ES-I3 (cell line): Measurements from ENCODE around the gene BCHE.
"Not testable (repeated sequence)": the region's sequence is repeated elsewhere in the genome, so short reads cannot be mapped to it uniquely, and the experiment has no call there.

Source experiments
- H3K36me3 ChIP-seq: 2 replicates; pipeline ENCODE4 v1.6.1; 2013; ENCODE audit warnings: mild to moderate bottlenecking, low read length, control low read depth, moderate library complexity; ENCODE audit not compliant: insufficient read depth
- H3K4me1 ChIP-seq: 2 replicates; pipeline ENCODE4 v1.6.1; 2013; ENCODE audit warnings: mild to moderate bottlenecking, control low read depth, low read length; ENCODE audit not compliant: insufficient read depth
- H3K9ac ChIP-seq: 2 replicates; pipeline ENCODE4 v1.6.1; 2013; ENCODE audit warnings: low read depth, mild to moderate bottlenecking, low read length, moderate library complexity
- H3K9me3 ChIP-seq: 2 replicates; pipeline ENCODE4 v1.6.1; 2013; ENCODE audit warnings: mild to moderate bottlenecking, low read length, moderate library complexity; ENCODE audit not compliant: control insufficient read depth, insufficient read depth

The BCHE gene

DNA sequence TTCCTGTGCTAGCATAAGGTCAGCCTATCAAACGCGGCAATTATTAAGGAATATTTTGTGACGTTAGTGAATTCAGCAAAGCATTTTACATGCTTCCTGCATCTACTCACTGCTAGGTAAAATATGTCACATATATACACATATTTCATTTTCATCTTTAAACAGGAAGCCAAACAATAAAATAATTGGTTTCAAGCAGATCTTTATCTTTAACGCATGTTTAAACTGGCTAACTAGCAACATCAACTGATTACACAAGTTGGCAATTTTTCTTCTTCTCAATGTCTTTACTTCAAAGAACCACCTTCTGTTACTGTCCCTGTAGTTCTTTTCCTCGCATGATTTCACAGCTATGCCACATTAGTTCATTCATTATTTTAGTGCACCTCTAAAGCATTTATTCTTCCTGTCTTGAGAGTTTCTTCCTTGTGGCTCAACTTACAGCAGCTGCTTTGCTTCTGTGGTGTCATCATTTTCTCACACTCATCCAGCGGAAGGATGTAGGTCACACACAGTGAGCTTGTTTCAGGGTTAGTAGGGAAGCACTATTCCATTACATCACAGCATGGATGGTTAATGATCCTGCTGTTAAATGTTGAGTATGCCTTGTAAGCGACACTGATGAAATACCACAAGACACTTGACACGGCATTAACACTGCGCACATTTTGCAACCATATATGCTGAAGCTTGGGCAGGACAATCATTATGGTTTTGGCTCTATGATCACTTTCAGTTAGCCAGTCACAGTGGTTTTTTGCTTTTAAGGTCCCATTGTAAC, 2.3 kb upstream of the BCHE start:
- Histone ChIP-seq H3K9ac (no peak overlapping the region), H3K9me3 (no peaks in the 10 kb centered on the region), H3K4me1 (no peaks in the 10 kb centered on the region; the same call in 1 of the 2 replicates), H3K36me3 (no peaks in the 10 kb centered on the region)

- H3K9me3 ChIP-seq, result no peaks in the 10 kb centered on the region
- H3K4me1 ChIP-seq, result no peaks in the 10 kb centered on the region; the same call in 1 of the 2 replicates
- no peaks in the 10 kb centered on the region for H3K36me3 ChIP-seq
- H3K9ac ChIP-seq, result no peak overlapping the region
Measured at GRCh38 chr3:165837801-165838200, 578 bp upstream of the BCHE start.

GRCh38 chr3:165835431-165835830, 1.8 kb downstream of the BCHE start:
- Histone ChIP-seq H3K4me1 (no peaks in the 10 kb centered on the region; the same call in 1 of the 2 replicates), H3K9ac (no peak overlapping the region), H3K36me3 (no peaks in the 10 kb centered on the region), H3K9me3 (no peaks in the 10 kb centered on the region)

DNA sequence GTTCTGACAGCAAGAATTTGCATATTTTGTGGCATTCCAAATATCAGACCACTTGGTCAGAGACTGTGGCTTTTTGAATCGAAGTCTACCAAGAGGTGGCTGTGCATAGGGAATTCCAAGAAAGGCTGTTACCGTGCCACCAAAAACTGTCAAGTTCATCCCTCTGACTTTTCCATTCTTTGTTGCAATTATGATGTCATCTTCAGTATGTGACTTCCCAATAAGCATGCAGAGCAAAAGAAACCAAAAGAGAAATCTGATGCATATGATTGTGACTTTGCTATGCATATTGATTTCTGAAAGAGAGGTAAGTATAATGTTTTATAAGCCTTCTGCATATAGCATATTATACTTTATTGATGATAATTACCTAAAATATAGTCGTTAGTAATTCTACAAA, 6.5 kb downstream of the BCHE start:
- Histone ChIP-seq H3K36me3 (no peaks in the 10 kb centered on the region), H3K9ac (no peak overlapping the region), H3K9me3 (no peaks in the 10 kb centered on the region), H3K4me1 (no peaks in the 10 kb centered on the region)

DNA sequence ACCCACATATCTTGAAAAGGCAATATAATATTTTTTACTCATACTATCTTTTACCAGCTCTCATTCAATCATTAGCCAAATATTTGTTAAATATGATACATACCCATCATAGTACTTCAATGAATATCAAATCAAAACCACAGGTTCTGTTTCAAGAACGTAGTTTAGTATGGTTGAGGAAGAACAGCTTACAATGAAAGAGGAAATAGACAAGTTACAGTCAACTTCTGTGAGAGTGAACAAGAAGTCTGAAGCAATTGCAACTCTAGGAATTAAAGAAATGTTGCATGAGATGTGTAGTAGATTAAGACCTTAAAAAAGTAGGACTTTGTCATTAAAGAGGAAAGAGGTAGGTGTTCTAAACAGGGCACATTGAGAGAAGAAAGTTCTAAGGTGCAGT, 9.3 kb downstream of the BCHE start:
- H3K36me3 ChIP-seq, result no peaks in the 10 kb centered on the region
- H3K9me3 ChIP-seq, result no peaks in the 10 kb centered on the region
- no peak overlapping the region for H3K9ac ChIP-seq
- no peaks in the 10 kb centered on the region for H3K4me1 ChIP-seq

DNA sequence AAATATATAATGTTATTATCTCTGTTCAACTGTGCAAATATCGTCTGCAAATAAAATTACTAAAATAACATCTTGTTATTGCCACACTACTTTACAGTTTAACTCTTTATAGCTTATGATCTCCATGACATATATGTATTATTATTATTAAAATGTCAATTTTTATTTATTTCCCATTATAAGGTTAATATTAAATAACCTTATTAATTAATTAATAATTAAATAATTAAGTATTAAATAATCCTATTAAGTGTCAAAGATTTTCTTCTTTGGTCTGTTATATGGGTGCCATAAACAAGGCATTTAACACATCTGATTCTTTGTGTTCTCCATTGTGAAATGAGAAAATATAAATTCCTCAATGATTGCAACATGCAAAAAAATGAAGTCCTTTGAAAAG, 10.0 kb downstream of the BCHE start:
- Histone ChIP-seq H3K36me3 (no peaks in the 10 kb centered on the region), H3K9me3 (no peaks in the 10 kb centered on the region), H3K9ac (no peak overlapping the region), H3K4me1 (no peaks in the 10 kb centered on the region)

GRCh38 chr3:165820671-165821123, 16.5 kb downstream of the BCHE start:
- H3K9ac ChIP-seq, result no peak overlapping the region
- no peaks in the 10 kb centered on the region for H3K36me3 ChIP-seq
- H3K4me1 ChIP-seq, result no peaks in the 10 kb centered on the region
- H3K9me3 ChIP-seq, result no peaks in the 10 kb centered on the region

DNA sequence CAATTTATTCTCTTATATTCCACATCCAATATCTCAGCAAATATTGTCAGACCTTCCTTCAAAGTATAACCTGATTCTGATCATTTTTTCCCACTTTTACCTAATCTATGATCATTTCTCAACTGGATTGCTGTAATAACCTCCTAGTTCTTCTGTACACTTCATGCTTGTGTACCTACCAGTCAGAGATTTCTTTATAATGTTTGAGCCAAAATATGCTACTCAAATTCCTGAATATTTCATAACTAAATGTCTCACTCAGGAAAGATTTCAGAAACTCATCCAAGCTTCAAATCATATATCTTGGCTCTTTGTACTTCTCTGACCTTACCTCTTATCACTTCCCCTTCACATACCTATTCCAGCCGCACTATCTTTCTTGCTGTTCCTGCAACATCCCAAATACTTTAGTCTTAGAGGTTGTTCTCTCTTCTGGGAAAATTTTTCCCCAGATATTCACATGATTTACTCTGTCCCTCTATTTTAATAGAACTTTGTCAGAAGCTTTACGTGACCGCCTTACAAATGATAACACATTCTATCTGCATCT, 20.0 kb downstream of the BCHE start:
- Histone ChIP-seq H3K9me3 (no peaks in the 10 kb centered on the region), H3K9ac (no peak overlapping the region), H3K36me3 (no peaks in the 10 kb centered on the region), H3K4me1 (no peaks in the 10 kb centered on the region)

DNA sequence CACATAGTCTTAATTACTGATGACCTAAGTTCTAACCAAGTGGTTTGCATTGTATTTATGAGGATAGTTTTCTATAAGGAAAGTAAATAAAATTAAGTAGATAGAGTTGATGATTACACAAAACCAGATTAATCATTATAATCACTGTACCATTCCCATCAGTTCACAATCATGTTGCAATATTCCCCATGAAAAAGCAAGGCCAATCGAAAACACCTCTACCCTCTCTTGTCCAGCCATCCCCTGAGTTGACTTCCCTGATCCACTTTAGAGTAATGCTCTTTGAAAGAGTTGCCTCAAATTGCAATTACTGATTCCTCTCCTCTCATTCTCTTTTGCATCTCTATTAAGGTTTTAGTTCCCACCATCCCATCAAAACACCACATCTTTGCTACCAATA, 21.0 kb downstream of the BCHE start:
- no peaks in the 10 kb centered on the region for H3K4me1 ChIP-seq
- no peaks in the 10 kb centered on the region for H3K36me3 ChIP-seq
- H3K9ac ChIP-seq, result no peak overlapping the region
- H3K9me3 ChIP-seq, result no peaks in the 10 kb centered on the region

GRCh38 chr3:165815682-165816081, 21.5 kb downstream of the BCHE start:
- H3K9ac ChIP-seq, result no peak overlapping the region
- no peaks in the 10 kb centered on the region for H3K4me1 ChIP-seq
- no peaks in the 10 kb centered on the region for H3K36me3 ChIP-seq
- H3K9me3 ChIP-seq, result no peaks in the 10 kb centered on the region

DNA sequence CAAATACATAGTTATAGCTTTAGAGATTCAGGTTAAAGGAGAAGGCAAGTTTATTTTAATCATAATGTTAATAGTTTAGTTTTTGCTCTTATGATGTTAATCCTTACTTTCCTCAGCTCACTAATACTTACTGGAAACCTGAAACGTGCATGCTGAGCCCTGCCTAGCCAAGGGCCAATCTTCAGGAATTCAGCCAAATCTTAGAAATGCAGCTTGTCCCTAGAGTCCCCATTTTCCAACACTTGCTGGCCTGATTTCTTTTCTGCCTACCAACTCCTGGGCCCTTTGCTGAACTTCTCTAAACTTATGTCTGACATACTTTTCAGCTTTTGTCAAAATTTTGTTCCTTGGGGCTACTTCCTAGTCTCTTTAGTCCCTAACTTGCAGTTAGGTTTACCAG, 22.8 kb downstream of the BCHE start:
- Histone ChIP-seq H3K36me3 (no peaks in the 10 kb centered on the region), H3K9me3 (no peaks in the 10 kb centered on the region), H3K9ac (no peak overlapping the region), H3K4me1 (no peaks in the 10 kb centered on the region)

DNA sequence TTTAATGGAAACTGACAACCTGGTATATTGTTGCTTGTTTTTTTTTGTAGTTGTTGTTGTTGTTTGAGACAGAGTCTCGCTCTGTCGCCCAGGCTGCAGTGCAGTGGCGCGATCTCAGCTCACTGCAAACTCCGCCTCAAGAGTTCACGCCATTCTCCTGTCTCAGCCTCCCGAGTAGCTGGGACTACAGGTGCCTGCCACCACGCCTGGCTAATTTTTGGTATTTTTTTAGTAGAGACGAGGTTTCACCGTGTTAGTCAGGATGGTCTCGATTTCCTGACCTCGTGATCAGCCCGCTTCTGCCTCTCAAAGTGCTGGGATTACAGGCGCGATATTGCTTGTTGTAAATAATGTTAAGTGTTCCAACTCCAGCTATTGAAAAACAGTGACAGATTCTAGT, 29.3 kb downstream of the BCHE start:
- H3K36me3 ChIP-seq, H3K9me3 ChIP-seq, H3K9ac ChIP-seq, H3K4me1 ChIP-seq: not testable (repeated sequence)

DNA sequence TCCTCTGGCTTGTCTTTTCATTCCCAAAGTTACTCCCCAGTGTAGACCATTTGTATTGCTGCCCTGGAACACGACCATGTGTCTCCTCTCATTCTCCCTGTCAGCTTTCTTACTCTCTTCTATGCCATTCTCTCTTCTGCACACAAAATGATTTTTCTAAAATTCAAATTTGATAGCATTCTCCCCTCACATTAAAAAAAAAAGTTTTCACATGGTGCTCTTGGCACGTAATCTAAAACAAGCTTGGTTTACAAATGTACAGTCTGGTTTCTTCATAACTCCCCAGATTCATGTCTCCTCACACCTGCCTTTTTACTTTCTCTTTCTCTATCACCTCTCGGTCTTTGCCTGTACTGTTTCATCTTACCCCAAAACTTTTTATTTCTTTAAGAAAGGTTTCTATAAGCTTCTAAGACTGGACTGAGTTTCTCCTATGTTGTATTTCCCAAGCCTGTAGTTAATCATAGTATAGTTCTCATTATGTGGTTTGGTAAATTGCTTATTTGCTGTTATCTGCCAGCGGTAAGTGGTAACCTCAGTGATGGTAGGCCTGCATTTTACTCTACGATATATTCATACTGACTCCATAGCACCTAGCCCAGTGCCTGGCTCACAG, 31.2 kb downstream of the BCHE start:
- Histone ChIP-seq H3K4me1 (no peaks in the 10 kb centered on the region), H3K36me3 (no peaks in the 10 kb centered on the region), H3K9me3 (no peaks in the 10 kb centered on the region), H3K9ac (no peak overlapping the region)

DNA sequence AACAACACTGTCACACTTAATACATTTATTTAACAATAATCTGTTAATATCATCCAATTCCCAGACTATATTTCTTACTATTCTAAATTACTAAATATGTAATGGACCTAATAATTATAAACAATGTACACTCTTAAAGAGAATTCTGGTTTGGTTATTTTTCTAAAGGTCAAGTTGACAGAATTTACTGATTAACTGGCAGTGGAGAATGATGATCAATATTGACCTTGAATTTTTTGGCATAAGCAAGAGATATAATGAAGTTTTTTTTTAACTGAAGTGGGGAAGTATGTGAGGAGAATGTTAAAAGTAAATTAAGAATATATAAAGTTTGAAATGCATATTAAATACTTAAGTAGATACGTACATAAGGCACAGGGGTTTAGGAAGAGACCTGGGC, 33.8 kb downstream of the BCHE start:
- Histone ChIP-seq H3K4me1 (no peaks in the 10 kb centered on the region), H3K9me3 (no peaks in the 10 kb centered on the region), H3K9ac (no peak overlapping the region), H3K36me3 (no peaks in the 10 kb centered on the region)

- no peaks in the 10 kb centered on the region for H3K36me3 ChIP-seq
- no peak overlapping the region for H3K9ac ChIP-seq
- no peaks in the 10 kb centered on the region for H3K4me1 ChIP-seq
- no peaks in the 10 kb centered on the region for H3K9me3 ChIP-seq
Measured at GRCh38 chr3:165800970-165801369, 36.3 kb downstream of the BCHE start.
